Osteocyte (in vitro differentiated cells): ENCODE results near the gene OR10J1. TPM values are rescaled to one million over a fixed set of nuclear protein-coding genes. Genes with fewer than 3 reads are reported as not detected.

ENCODE experiments used
- DNase-seq: peaks from one replicate; pipeline ENCODE4 v3.0.0; 2021; ENCODE audit warnings: mixed read lengths; ENCODE audit not compliant: unreplicated experiment; ENCODE audit errors: extremely low spot score
- H3K27ac Mint-ChIP-seq: one replicate; pipeline ENCODE4 v1.8.0; 2021; ENCODE audit warnings: mild to moderate bottlenecking, mixed read lengths; ENCODE audit not compliant: unreplicated experiment
- H3K27me3 Mint-ChIP-seq: one replicate; pipeline ENCODE4 v1.8.0; 2021; ENCODE audit warnings: mixed read lengths; ENCODE audit not compliant: unreplicated experiment
- H3K36me3 Mint-ChIP-seq: one replicate; pipeline ENCODE4 v1.8.0; 2021; ENCODE audit warnings: mixed read lengths; ENCODE audit not compliant: unreplicated experiment
- H3K4me1 Mint-ChIP-seq: one replicate; pipeline ENCODE4 v1.8.0; 2021; ENCODE audit warnings: mixed read lengths; ENCODE audit not compliant: unreplicated experiment
- H3K4me3 Mint-ChIP-seq: one replicate; pipeline ENCODE4 v1.8.0; 2021; ENCODE audit warnings: mild to moderate bottlenecking, moderate library complexity, mixed read lengths; ENCODE audit not compliant: unreplicated experiment
- H3K9me3 Mint-ChIP-seq: one replicate; pipeline ENCODE4 v1.8.0; 2021; ENCODE audit warnings: mixed read lengths; ENCODE audit not compliant: unreplicated experiment
- total RNA-seq: library from RNA; stranded (reverse); gene quantifications from 2 replicates; pipeline ENCODE4 v1.2.1, GENCODE V29; 2021
- TF ChIP-seq, protein P1 (sequence below): fragments of 200-600 bp; sonication (generic); IDR thresholded peaks from 2 replicates; pipeline ENCODE4 v1.5.0; 2021; ENCODE audit warnings: antibody characterized with exemption, mild to moderate bottlenecking, moderate library complexity

Gene OR10J1
- total RNA-seq, 1 donor from 2014 or later, result not detected

DNA sequence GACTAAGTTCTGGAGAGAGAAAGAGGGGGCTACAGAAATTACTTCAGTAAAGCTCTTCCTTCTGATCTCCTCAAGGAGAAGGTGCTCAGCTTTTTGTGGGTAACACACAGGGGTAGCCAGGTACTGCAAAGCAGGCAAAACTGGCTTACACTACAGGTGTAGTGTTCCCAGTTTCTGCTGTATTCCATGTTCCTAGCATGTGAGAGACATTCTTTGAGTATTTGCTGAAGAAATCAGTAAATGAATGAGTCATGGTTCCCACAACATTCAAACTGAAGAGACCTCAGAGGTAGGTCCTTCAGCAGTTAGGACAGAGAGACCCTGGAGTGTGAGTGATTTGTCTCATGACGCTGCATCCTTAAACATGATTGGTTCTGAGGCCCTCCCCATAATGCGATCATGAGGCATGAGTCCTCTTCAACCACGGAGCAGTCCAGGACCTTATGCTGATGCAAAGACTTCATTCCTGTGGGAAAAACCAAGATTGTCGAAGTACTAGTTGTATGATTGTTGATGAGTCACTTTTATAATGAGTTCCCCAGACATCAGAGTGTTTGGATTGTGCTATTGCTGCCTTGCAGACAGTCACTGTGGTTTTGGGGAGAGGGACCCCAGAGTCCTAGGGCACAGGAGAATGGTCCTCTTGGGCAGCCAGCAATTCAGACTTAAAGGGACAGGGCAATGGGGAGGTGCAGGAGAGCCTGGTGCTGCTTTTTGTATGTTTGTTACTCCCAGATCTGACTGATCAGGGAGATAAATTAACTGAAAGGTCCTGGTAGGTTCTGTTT is 10.3 kb upstream of the OR10J1 start:
- no peak overlapping the region for H3K4me3 Mint-ChIP-seq
- peaks cover 2% of the 10 kb centered on the region for H3K4me1 Mint-ChIP-seq
- H3K27ac Mint-ChIP-seq, result no peak overlapping the region
- H3K27me3 Mint-ChIP-seq, result peaks cover 11% of the 10 kb centered on the region
- H3K36me3 Mint-ChIP-seq, result no peaks in the 10 kb centered on the region
- no peaks in the 10 kb centered on the region for H3K9me3 Mint-ChIP-seq
- no peak for DNase-seq
- TF ChIP-seq, protein P1, sequence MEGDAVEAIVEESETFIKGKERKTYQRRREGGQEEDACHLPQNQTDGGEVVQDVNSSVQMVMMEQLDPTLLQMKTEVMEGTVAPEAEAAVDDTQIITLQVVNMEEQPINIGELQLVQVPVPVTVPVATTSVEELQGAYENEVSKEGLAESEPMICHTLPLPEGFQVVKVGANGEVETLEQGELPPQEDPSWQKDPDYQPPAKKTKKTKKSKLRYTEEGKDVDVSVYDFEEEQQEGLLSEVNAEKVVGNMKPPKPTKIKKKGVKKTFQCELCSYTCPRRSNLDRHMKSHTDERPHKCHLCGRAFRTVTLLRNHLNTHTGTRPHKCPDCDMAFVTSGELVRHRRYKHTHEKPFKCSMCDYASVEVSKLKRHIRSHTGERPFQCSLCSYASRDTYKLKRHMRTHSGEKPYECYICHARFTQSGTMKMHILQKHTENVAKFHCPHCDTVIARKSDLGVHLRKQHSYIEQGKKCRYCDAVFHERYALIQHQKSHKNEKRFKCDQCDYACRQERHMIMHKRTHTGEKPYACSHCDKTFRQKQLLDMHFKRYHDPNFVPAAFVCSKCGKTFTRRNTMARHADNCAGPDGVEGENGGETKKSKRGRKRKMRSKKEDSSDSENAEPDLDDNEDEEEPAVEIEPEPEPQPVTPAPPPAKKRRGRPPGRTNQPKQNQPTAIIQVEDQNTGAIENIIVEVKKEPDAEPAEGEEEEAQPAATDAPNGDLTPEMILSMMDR, result no peak

DNA sequence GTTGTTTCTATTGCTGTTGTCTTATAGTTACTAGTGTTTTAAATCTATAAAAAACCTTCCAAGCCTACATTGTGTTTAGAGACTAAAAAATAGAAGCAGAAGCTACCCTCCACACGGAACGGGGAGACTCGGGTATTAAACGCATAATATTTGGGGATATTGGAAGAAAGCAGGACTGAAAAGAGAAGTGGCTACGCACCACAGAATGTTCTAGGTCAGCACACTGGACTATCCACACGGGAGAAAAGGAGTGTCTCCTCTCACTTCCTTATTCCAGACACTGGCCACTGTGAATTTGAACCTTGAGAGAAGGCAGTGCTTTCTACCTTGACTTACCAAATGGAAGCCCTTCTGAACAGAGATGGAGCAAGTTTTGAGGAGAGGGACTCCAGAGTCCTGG is 8.5 kb upstream of the OR10J1 start:
- Mint-ChIP-seq H3K36me3 (no peaks in the 10 kb centered on the region), H3K27me3 (peaks cover 5% of the 10 kb centered on the region), H3K4me1 (peaks cover 2% of the 10 kb centered on the region), H3K9me3 (no peaks in the 10 kb centered on the region), H3K27ac (no peak overlapping the region), H3K4me3 (no peak overlapping the region)
- TF ChIP-seq, protein P1, result no peak
- DNase-seq, result no peak

DNA sequence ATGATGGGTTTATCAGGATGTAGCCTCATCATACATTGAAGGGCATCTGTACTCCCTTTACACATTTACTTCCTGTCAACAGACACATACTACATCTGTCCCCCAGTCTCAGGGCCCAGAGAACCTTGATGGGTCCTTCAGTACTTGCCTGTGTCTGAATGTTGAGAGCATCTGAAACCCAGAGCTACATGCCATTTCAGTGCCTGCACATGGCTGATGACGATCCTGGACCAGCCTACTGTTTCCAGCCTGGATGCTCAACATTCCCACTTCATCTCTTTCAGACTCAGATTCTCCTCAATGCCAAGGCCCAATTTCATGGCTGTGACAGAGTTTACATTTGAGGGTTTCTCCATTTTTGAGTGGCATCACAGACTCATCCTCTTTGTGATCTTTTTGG is 7.6 kb upstream of the OR10J1 start, which contains the start of gene OR10J4:
Gene OR10J4, plus strand, starts transcription at position 301 of the 400 bp plus-strand sequence.
- H3K4me3 Mint-ChIP-seq, result no peak within 1 kb of the TSS
- no peaks in the 10 kb centered on the region for H3K9me3 Mint-ChIP-seq
- TF ChIP-seq, protein P1, result no peak
- peaks cover 2% of the 10 kb centered on the region for H3K4me1 Mint-ChIP-seq
- DNase-seq, result no peak
- no peak within 1 kb of the TSS for H3K27ac Mint-ChIP-seq
- peaks cover 8% of the 10 kb centered on the region for H3K27me3 Mint-ChIP-seq
- no peaks in the 10 kb centered on the region for H3K36me3 Mint-ChIP-seq

DNA sequence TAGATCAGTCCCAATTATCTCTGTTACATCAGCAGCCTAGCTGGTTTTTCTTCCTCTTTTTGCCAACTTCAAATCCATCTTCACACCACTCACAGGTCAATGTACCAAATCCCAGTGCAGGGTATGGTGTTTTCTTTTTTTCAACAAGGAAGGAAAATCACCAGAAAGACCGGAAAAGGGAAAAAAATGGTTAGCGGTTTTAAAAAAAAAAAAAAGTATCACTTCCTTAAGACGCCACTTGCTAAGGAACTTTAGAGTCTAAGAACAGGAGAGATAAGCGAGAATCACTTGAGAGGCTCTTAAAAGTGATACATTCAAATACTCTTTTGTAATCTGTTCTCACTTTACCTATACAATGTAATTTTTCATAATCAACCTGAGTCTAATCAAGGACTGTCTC is 3.1 kb upstream of the OR10J1 start:
- TF ChIP-seq, protein P1, result no peak
- Mint-ChIP-seq H3K4me1 (no peaks in the 10 kb centered on the region), H3K36me3 (no peaks in the 10 kb centered on the region), H3K4me3 (no peak overlapping the region), H3K9me3 (no peaks in the 10 kb centered on the region), H3K27ac (no peak overlapping the region), H3K27me3 (peaks cover 10% of the 10 kb centered on the region)
- DNase-seq, result no peak

DNA sequence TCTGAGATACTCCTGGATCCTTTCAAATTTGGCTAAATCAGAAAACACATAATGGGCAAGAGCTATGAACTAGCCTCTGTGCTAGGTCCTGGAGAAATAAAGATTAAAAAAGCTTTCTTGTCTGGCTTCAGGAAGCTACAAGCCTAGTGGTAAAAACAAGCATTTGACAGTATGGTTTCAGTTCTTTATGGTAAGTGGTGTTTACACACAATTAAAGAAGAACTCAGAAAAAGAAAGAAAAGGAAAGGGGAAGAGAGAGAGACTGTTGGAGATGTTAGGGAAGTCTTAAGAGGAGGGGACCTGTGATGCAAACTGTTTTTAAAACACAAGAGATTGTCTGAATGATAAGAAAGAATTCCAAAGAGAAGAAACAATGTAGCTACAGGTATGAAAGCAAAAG is 1.8 kb downstream of the OR10J1 start:
- no peak for DNase-seq
- H3K4me1 Mint-ChIP-seq, result no peaks in the 10 kb centered on the region
- no peak overlapping the region for H3K27ac Mint-ChIP-seq
- no peaks in the 10 kb centered on the region for H3K9me3 Mint-ChIP-seq
- H3K36me3 Mint-ChIP-seq, result no peaks in the 10 kb centered on the region
- TF ChIP-seq, protein P1, result no peak
- peaks cover 11% of the 10 kb centered on the region for H3K27me3 Mint-ChIP-seq
- no peak overlapping the region for H3K4me3 Mint-ChIP-seq
